HL-60/S4 treated with retinoic acid at 250 ng/mL for 4 days and 3 days (cell line): ENCODE measurements around the gene DPCD.

ENCODE experiments used
- in situ Hi-C: fragments of 300-500 bp; cut with MboI; formaldehyde crosslinking; loops from 2 replicates; pipeline ENCODE4 v1.7.0; 2022; ENCODE audit warnings: low sequenced_read_pairs

DPCD gene

GRCh38 chr10:101567165-101568006 lies 20.7 kb upstream of the DPCD start:
- in situ Hi-C loops = no loop called here

GRCh38 chr10:101568054-101568745 lies 19.9 kb upstream of the DPCD start:
- in situ Hi-C loops = no loop called here

- in situ Hi-C loops = no loop called here
These were observed 18.8 kb upstream of the DPCD start for GRCh38 chr10:101569323-101569621.

- in situ Hi-C loops = no loop called here
These were observed 18.3 kb upstream of the DPCD start for GRCh38 chr10:101569622-101570427.

GRCh38 chr10:101570428-101571270 lies 17.5 kb upstream of the DPCD start:
- in situ Hi-C loops = no loop called here

- in situ Hi-C loops = no loop called here
These were observed 16.7 kb upstream of the DPCD start for GRCh38 chr10:101571271-101571925.

- in situ Hi-C loops = no loop called here
These were observed 16.0 kb upstream of the DPCD start for GRCh38 chr10:101572126-101572525.

GRCh38 chr10:101572785-101573184 lies 15.3 kb upstream of the DPCD start:
- in situ Hi-C loops = no loop called here

- in situ Hi-C loops = no loop called here
These were observed 14.0 kb upstream of the DPCD start for GRCh38 chr10:101573885-101574753.

- in situ Hi-C loops = no loop called here
These were observed 13.0 kb upstream of the DPCD start for GRCh38 chr10:101575091-101575490.

GRCh38 chr10:101575580-101576210 lies 12.4 kb upstream of the DPCD start:
- in situ Hi-C loops = no loop called here

GRCh38 chr10:101576211-101576863 lies 11.8 kb upstream of the DPCD start:
- in situ Hi-C loops = no loop called here

GRCh38 chr10:101577121-101577871 lies 10.8 kb upstream of the DPCD start:
- in situ Hi-C loops = no loop called here

GRCh38 chr10:101578192-101578591 lies 9.9 kb upstream of the DPCD start:
- in situ Hi-C loops = no loop called here

- in situ Hi-C loops = no loop called here
These were observed 9.2 kb upstream of the DPCD start for GRCh38 chr10:101578803-101579515.

- in situ Hi-C loops = no loop called here
These were observed 8.6 kb upstream of the DPCD start for GRCh38 chr10:101579516-101579870.
